GM19452 (cell line): ENCODE results near the gene PCNX2.
"Not testable (repeated sequence)": the region's sequence is repeated elsewhere in the genome, so short reads cannot be mapped to it uniquely, and the experiment has no call there.

Experiments used
- ATAC-seq: cut with Tn5 transposase; IDR thresholded peaks from one replicate; pipeline ENCODE4 v1.9.1; 2021; ENCODE audit not compliant: unreplicated experiment

Gene PCNX2

DNA sequence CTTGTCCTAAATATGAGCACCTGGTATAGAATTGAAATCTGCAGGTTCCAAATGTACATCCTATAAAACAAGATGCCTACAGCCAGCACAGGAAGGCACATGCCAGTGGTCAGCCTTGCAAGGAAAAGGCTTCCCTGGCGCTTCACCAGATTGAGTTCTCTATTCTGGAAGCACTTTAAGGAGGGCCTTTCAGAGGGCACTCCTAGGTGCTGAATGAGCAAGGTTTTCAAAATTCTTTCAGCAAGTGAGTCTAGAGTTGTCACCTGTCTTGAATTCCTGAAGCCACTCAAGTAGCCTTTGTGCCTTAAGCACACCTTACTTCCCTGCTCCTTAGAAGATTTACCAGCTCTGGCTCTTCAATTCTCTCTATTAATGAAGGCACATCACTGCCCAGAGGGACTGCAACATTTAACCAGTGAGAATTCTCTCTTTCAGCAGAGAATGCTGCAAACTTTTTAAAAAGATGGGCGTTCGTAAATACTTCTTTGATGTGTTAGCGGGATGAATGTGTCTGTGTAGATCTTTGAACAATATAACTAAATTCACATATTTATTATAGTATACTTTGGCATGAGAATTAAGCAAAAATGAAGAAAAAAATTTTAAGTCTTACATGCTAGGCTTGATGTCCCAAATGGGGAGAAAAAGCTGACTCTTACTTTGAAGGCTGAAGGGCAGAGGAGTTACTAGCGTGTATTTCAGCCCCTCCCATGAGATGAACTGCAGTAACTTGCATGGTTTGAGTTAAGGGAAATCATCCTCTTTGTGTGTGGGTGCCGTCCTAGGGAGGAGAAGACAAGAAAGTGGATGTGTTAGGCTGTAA is 183.1 kb downstream of the PCNX2 start:
- no peak for ATAC-seq

DNA sequence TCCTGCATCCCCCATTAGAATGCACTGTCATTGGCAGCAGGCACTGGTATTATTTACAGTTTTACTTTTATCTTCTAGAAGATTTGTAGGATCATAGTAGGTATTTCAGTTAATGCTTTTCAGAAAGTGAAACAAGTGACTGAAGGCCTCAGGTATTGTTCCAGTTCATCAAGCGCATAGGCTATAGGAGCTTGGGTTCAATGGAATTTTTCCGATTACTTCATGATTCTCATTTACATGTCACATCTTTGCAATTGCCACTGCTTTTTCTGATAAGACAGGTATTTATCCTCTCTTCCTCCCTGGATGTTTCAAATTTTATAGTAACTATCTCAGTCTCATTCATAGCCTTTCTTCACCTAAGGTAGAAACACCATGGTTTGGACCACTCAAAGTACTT is 183.8 kb downstream of the PCNX2 start:
- no peak for ATAC-seq

DNA sequence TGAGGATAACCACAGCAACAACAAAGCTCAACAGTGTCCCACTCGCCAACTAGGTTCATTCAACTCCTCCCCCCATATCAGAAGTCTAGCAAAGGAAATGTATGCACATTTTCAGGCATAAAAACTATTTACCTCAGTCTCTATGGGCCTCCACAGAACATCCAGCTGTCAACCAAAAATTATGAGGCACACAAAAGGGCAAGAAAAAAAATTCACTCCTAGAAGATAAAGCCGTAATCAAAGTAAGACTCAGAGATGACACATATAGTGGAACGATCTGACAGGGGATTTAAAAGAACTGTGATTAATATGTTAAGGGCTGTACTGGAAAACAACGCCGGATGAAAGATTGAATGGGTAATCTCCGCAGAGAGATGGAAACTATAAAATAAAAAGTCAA is 186.4 kb downstream of the PCNX2 start:
- ATAC-seq, result no peak

DNA sequence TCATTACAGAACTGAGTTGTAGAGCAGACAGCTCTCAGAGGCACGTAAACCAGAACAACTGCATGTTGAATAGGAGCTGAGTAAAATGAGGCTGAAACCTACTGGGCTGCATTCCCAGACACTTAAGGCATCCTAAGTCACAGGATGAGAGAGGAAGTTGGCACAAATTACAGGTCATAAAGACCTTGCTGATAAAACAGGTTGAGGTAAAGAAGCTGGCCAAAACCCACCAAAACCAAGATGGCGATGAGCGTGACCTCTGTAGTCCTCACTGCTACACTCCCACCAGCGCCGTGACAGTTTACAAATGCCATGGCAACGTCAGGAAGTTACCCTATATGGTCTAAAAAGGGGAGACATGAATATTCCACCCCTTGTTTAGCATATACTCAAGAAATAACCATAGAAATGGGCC is 187.8 kb downstream of the PCNX2 start:
- ATAC-seq, result not testable (repeated sequence)

DNA sequence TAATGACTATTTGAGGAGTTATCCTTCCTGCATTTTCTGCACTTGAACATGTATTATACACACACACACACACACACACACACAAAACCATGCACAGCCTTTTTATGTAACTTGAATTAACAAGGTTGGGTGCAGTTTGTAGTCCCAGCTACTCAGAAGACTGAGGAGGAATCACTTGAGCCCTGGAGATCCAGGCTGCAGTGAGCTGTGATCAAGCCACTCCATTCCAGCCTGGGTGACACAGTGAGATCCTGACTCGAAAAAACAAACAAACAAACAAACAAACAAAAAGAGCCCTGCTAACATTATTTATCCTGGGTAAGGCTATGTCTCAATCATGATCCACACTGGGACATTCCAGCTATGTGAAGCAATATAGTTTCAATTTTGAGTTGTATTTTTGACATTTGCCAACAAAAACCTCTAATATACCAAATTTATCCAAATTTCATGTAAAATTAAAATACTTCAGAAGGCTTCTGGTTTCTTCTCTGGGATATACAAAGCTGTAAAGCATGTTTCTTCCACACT is 188.3 kb downstream of the PCNX2 start:
- no peak for ATAC-seq

DNA sequence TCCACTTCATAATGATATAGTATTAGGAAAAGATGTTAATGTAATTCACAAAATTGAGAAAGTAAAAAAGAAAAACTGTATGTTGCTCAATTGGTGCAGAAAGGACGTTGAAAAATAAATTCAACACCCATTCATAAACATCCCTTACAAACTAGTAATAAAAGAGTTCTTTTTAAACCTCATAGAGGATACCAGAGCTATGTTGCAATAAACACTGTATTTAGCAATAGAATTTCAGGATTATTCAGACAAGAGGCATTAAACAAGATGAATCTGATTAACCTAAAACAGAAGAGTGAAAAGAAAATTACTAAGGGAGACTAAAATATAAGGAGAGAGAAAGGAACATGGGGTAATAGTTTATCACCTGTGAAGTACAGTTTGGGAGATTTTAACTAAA is 190.3 kb downstream of the PCNX2 start:
- ATAC-seq, result no peak

DNA sequence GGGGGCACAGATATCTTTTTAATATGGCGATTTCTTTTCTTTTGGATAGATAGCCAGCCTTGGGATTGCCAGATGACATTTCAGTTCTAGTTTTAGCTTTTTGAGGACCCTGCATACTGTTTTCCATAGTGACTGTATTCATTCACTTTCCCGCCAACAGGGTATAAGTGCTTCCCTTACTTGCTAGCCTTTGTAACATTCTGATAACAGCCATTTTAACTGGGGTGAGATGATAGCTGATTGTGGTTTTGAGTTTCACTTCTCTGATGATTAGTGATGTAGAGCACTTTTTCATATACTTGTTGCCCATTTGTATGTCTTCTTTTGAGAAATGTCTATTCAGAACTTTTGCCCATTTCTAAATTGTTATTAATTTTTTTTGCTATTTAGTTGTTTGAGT is 193.2 kb downstream of the PCNX2 start:
- ATAC-seq, result no peak

DNA sequence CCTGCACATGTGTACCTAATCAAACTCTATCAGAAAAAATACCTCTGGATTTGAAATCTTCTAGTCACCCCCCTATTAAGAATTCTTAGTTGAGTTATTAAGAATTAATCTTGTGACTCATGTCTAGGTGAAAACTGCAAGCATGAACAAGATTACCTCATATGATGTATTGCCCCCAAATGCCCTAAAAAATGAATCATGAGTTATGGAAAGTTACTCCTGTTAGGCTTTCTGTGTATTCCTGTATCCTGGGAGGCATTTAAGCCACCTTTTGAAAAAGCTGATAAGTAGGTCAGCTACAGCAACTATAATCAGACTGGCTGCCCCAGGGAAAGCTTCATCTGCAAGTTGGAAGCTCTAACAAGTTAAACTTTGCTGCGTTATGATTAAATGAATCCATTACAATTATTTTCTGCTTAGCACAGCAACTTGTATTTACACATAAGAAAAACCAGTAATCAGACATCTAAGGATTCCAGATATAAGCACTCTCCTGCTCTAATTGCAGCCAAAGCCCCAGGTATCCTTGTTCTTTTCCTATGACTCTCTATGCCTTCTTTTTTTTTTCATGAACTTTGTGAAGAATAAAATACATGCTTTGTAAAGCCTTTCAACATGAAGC is 197.5 kb downstream of the PCNX2 start:
- no peak for ATAC-seq

DNA sequence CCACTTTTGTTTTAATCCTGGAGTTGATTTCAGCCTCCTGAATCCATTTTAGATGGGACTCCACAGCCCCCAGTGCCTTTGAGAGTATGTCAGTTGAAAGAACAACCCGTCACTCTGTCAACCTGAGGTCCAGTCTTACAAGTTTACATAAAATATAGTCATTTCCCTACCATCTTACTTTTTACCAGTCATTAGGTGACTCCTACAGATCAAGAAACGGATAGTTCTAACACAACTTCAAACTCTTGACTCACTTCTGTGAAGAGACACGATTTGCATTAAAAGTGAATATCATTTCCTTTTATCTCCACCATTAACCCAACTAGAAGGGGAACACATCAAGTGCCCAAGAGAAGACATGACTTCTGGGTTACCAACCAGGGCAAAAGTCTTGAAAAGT is 198.0 kb downstream of the PCNX2 start:
- no peak for ATAC-seq

DNA sequence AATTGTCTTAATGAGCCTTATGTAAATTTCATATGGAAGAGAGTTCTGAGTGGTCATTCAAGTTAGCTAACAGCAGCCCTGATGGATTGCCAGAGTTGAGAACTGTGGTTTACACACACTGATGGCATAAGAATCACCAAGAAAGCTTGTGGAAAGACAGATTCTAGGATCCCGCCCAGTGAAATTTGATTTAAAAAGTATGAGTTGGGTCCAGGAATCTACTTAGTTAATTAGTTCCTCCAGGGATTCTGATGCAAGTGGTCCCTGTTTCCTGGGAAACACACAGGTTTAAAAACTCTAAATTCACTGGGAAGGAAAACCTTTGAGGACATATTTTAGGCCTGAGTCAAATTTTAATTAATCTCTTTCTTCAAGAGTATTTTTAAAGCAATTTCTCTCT is 200.8 kb downstream of the PCNX2 start:
- no peak for ATAC-seq

DNA sequence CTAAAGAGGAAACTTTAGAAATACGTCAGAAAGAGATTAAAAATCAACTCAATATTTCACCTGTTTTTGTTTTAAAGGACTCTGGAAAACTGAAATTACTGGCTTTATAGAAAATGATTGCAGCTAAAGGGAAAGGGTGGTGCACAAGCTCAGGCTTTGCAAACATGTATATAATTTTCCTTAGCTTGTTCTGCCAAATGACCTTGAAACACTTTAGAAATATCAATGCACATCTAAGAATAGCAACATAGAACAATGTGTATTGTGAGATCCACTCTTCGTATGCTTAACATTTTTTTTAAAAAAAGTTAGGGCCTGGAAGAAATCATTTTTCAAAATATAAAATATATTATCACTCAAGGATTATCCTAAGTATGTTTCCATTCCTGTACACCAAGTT is 201.3 kb downstream of the PCNX2 start:
- ATAC-seq, result no peak

DNA sequence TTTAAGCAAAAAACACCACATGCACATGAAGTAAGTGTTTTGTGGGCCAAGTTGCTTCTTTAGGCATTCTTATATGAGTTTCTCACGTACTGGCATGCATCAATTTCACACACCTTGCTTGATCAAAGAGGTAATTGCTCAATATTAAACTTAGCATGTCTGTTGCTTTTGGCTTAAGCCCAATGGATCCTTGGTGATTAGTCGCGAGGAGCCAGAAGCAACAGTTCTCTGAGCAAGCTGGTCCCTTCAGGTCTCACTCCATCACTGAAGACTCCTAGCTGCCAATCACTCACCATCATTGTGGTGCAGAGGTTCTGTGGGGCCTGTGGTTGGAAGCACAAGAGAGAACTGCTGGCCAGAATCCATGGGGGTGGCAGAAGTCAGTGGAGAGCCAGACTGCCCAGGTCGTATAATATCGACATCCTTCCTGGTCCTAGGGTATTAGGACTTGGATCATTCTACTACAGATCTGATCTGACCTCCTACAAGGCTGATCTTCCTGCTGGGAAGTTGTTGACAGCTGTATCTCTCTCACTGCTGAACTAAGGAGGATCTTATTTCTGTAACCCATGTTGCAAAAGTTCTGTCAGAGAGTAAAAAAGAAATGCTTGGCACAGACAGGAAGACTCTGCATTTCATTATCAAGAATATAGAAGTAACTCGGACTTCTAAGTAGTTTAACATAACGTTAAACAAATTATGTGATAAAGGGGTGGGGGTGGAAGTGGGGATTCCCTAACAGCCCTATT is 204.6 kb downstream of the PCNX2 start:
- ATAC-seq, result no peak

DNA sequence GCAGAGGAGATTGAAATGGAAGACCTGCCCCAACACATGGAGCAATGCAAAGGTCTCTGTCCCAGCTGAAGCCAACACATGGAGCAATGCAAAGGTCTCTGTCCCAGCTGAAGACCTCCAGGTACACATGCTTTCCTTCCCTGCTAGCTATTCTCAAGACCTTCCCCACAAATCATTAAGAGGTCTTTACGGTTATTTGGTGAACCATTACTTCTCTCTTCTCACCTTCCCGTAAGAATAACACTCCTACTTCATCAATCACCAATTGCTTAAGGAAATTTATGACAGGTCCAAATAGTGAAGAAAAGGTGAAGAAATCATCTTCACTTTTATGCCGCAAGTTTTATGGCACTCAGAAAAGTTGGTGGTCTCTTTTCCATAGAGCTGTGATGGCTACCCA is 206.3 kb downstream of the PCNX2 start:
- no peak for ATAC-seq

DNA sequence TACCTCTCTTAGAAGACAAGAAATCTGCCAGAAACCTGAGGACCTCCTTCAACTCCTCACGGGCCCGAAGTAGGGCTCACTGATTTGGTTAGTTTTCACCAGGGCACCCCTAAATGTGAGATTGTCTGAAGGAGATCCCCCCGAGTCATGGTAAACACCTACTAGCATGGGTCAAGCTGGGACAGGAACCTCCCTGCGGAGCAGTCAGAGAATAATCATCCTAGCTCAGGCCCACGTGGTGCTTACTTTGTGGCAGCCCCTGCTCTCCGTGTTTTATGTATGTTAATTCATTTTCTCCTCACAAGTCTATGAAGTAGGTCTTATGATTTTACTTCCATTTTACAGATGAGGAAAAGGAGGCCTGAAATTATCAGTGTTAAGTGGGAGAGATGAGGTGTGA is 206.9 kb downstream of the PCNX2 start:
- no peak for ATAC-seq

DNA sequence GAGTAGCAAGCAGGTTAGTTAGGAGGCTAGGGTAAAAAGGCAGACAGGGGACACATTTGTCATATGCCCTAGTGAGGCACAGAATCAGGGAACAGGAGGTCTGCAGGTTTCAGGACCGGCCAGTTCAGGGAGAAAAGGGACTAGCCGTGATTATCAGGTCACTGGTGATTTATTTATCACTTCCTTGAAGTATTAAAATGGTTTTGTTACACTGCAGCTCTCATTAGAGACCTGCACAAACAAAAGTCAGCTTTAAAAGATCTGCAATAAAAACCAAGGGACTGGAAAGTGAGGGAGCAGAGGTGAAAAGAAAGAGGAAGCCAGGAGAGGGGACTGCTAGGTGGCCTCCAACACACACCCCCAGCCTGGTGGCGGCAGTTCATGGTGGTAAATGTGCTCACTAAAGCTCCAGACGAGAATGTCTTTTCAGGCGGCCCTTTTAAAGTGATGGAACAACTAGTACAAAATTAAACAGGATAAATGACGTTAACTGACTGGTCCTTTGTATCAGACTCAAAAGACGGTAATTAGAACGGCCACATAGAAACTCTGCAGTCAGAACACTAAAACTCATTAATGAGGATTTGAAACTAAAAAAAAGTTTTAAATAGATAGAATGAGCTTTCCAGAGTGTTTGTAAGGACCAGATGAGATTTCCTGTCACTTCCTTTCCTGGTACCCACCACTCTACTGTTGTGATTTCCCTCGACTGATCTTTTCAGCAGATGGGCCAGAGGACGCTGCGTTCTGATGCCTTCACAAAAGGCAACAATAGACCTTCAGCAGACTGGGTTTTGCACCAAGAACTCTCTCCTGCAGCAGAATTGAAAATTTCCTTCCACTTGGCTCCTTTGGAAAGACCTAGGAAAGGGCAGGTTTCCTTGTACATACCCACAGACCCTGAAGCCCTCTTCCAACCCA is 208.3 kb downstream of the PCNX2 start:
- ATAC-seq, result no peak

DNA sequence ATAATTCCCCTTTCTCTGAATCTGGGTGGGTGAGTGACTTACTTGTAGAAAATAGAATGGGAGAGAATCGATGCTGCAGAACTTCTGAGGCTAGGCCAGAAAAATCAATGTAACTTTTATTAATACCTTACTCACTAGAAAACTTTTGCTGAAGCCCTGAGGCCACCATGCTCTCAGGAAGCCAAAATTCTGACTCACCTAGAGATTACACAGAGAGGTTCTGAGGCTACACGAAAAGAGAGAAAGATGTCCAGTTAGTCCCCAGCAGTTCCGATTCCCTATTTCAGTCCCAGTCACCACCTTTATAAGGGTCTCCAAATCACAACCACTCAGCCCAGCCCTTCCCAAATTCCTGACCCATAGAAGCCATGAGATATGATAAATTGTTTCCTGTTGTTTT is 210.0 kb downstream of the PCNX2 start:
- no peak for ATAC-seq

DNA sequence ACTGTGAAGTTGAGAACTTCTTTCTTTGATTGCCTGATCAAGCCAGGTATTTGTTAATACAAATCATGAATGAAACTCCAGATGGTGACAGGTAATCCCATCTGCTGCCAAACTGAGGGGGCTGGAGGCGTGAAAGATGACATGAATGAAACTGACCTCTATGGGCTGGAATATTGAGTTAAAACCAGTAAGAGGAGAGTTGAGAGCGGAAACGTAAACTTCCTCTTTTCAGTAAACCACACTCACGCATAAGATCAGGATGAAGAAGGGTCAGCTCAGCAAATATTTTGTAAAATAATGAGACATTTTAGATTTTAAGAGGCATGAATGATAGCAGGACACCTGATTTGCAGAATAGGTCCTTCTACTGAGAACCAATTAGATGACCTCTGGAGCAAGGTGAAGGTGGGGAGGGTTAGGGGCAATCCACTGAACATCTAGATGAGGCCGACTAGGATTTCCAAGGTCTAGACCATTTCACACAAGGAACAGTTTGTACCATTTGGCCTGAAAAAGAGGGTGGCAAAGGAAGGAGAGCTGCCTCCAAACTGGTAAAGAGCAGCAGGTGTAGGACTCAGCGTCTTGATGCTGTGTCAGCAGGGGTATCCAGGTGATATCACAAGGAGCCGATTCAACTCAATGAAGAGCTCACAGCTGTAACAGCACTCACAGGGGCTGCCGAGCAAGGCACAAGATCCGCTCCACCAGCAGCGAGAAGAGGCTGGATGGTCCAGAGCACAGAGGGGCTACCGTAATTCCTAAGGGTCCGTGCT is 212.6 kb downstream of the PCNX2 start:
- no peak for ATAC-seq

DNA sequence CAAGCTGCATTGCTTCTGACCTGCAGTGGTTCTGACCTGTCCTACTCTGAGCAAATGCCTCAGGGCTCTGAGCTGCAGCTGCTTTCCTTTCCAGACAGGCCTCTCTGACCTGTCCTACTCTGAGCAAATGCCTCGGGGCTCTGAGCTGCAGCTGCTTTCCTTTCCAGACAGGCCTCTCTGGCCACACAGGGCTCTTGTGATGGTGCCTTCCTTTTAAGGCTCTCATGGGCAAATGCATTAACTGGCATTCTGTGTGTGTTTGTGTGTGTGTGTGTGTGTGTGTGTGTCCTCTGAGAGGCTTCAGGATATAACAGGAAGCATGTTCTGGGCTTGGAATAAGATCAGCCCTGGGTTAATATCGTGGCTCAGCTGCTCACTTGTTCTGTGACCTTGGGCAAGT is 213.8 kb downstream of the PCNX2 start:
- no peak for ATAC-seq

DNA sequence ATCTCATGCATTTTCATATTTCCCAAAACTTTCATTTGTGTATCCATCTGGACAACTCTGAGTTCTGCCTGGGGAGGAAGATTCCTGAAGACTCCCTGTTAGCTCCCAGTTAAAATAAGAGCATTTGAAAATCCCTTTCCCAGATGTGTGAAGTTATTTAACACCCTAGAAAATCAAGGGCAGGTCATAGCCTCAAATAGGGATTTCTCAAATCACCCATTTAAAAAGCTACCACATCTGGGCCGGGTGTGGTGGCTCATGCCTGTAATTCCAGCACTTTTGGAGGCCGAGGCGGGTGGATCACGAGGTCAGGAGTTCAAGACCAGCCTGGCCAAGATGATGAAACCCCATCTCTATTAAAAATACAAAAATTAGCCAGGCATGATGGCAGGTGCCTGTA is 214.7 kb downstream of the PCNX2 start:
- ATAC-seq, result not testable (repeated sequence)

DNA sequence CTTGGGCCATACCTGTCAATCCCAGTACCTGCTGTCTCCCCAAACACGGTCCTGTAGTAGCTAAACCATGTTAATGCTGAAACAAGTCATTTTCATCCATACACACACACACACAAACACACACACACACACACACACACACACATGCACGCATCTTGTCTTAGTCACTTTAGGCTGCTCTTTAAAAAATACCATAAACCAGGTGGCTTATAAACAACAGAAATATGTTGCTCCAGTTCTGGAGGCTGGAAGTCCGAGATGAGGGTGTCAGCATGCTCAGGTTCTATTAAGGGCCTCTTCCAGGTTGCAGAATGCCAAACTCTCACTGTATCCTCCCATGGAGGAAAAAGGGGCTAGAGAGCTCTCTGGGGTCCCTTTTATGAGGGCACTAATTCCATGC is 215.2 kb downstream of the PCNX2 start:
- no peak for ATAC-seq
